Retinal pigment epithelial cell (primary cell): ENCODE results near the gene RTN4RL2.
A peak's percentile ranks its signal among the peaks of the same experiment; 100 is the strongest.

Source experiments
- DNase-seq: peaks from one replicate; pipeline ENCODE4 v3.0.0-alpha.2; 2010; ENCODE audit warnings: low read depth
- H3K4me3 ChIP-seq: 2 replicates; pipeline ENCODE4 v1.5.1; 2011; ENCODE audit warnings: mild to moderate bottlenecking, low read length, control low read depth, moderate library complexity
- TF ChIP-seq, protein P1 (sequence below): conservative IDR thresholded peaks from 2 replicates; pipeline ENCODE4 v1.5.1; 2011; ENCODE audit warnings: low read depth, low read length, control low read depth, inconsistent platforms

Gene RTN4RL2

GRCh38 chr11:57421066-57421465 lies 39.3 kb upstream of the RTN4RL2 start:
- H3K4me3 ChIP-seq, result no peak overlapping the region
- no peak for DNase-seq
- TF ChIP-seq, protein P1, sequence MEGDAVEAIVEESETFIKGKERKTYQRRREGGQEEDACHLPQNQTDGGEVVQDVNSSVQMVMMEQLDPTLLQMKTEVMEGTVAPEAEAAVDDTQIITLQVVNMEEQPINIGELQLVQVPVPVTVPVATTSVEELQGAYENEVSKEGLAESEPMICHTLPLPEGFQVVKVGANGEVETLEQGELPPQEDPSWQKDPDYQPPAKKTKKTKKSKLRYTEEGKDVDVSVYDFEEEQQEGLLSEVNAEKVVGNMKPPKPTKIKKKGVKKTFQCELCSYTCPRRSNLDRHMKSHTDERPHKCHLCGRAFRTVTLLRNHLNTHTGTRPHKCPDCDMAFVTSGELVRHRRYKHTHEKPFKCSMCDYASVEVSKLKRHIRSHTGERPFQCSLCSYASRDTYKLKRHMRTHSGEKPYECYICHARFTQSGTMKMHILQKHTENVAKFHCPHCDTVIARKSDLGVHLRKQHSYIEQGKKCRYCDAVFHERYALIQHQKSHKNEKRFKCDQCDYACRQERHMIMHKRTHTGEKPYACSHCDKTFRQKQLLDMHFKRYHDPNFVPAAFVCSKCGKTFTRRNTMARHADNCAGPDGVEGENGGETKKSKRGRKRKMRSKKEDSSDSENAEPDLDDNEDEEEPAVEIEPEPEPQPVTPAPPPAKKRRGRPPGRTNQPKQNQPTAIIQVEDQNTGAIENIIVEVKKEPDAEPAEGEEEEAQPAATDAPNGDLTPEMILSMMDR, result no peak

GRCh38 chr11:57421805-57422204 lies 38.5 kb upstream of the RTN4RL2 start:
- no peak for DNase-seq
- TF ChIP-seq, protein P1, result no peak
- H3K4me3 ChIP-seq, result no peak overlapping the region

GRCh38 chr11:57422669-57423068 lies 37.7 kb upstream of the RTN4RL2 start:
- no peak overlapping the region for H3K4me3 ChIP-seq
- no peak for DNase-seq

DNA sequence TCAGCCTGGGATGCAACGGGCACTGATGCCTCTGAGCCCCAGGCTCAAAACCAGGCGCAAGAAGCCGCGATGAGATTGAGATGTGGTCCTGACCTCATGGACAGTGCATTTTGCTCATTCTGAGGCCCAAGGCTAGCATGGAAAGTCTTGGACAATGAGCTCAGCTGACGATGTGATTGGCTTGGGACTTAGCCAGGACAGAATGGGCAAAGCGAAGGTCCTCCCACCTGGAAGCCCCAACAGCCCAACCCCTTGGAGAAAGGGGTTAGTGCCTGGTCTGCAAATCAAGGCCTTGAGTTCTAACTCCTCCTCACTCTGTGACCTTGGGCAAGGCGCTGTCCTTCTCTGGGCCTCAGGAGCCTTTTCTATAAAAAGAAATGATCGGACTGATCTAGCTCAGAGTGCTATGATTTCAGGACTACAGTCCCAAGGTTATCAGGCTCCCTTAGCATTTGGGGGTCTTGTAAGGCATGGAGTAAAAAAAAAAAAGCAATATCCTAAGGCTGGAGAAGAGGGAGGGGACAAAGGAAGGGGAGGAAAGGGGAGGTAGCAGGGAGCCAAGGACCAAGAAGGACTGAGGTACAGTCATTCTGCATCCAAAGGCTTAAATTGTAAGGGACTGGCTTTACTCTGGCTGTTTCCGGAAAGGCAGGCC lies 36.1 kb upstream of the RTN4RL2 start:
- TF ChIP-seq, protein P1, result no peak
- no peak overlapping the region for H3K4me3 ChIP-seq

More at GRCh38 chr11:57422669-57423068, 37.7 kb upstream of the RTN4RL2 start:
- TF ChIP-seq, protein P1, result no peak

DNA sequence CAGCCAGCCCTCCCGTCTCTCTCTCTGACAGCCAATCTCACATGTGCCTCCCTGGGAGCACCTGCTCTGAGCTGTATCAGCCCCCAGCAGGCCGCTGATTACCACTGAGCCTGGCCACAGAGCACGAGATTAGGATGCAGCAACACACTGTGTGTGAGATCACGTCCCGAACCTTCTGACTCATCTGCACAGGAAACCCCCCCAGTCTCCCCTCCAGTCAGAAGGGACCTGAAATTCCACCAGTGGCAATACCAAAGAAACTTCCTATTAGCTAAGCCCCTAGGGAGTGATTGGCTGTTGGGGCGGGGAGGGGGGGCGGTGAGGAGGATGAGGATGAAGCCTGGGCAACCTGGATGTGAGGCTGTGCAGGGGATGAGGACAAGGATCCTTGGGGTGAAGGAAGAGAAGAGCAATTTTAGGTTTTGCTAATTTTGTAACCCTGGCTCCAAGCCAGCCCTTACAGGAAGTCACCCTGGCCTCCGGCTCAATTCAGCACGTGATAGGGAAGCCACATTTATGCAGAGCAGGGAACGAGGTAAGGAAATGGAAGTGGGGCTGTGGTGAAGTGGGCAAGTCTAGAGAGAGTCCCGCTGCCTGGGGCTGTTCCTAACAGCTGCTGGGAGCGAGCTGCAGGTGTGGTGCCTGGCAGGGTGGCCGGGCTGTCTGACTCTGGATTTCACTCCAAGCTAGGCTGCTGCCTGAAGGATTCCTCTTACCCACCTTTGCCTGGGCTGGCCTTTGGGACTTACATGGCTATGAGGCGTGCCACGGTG lies 35.4 kb upstream of the RTN4RL2 start:
- no peak overlapping the region for H3K4me3 ChIP-seq
- TF ChIP-seq, protein P1, result no peak
- peak; percentile 94 for DNase-seq

More for the DNA sequence above, 36.1 kb upstream of the RTN4RL2 start:
- DNase-seq, result no peak

DNA sequence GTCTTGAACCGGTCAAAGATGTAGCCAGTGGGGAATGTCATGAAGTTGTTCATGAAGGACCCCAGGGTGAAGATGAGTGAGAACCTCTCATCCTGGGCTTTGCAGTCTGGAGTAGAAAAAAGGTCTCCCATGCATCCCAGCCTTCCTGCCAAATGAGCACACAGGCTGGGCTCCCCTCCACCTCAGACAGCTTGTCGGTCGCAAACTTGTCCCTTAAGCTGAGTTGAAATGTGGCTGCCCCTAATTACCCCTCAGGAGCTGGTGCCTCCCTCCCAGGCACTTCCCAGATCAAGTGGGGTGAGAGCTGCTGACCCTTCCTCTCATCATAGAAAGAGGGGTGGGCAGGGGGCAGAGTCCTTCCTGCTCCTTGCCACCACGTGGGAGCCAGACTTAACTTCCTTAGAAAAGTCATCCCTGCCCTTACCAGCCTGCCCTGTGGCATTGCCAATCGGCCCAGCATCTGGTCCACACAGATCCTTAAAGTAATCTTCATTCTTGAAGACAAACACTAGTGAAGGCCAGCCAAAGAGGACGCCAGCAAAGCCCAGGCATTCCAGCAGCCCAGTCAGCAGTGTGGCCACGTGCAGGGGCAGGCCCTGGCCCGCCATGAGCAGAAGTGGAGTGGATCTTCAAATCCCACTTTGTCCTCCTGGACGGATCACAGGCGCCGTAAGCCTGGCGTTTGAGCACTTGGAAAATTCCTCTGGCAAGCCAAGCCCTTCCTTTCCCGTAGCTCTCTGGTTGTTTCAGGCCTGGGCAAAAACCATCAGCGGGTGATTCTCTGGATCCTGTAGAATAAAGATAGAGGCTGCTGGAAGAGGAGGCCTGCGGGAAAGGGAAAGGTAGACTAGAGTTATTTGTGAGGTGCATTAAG lies 34.5 kb upstream of the RTN4RL2 start:
- no peak for DNase-seq
- no peak overlapping the region for H3K4me3 ChIP-seq
- TF ChIP-seq, protein P1, result no peak
